GM18505 (cell line): ENCODE data around the gene CFAP73.
A peak's percentile ranks its signal among the peaks of the same experiment; 100 is the strongest.

Source experiments
- ATAC-seq: cut with Tn5 transposase; IDR thresholded peaks from one replicate; pipeline ENCODE4 v1.9.1; 2021; ENCODE audit not compliant: unreplicated experiment
- POLR2A ChIP-seq: IDR thresholded peaks from 4 replicates; pipeline ENCODE4 v1.6.1; 2011; ENCODE audit warnings: borderline replicate concordance; ENCODE audit not compliant: insufficient read depth, insufficient read length; ENCODE audit errors: extremely low read depth

The CFAP73 gene

GRCh38 chr12:113142173-113142885 lies 7.2 kb upstream of the CFAP73 start:
- no peak for ATAC-seq
- no peak for TF ChIP-seq POLR2A

GRCh38 chr12:113142886-113143332 lies 6.6 kb upstream of the CFAP73 start:
- no peak for TF ChIP-seq POLR2A

GRCh38 chr12:113143959-113144358 lies 5.6 kb upstream of the CFAP73 start:
- TF ChIP-seq POLR2A = no peak
- ATAC-seq = no peak

More at GRCh38 chr12:113142886-113143332, 6.6 kb upstream of the CFAP73 start:
- ATAC-seq = no peak

GRCh38 chr12:113144806-113145205 lies 4.7 kb upstream of the CFAP73 start:
- no peak for TF ChIP-seq POLR2A
- no peak for ATAC-seq

- no peak for TF ChIP-seq POLR2A
- ATAC-seq = no peak
These were observed 3.6 kb upstream of the CFAP73 start for GRCh38 chr12:113145720-113146551.

- no peak for ATAC-seq
- no peak for TF ChIP-seq POLR2A
These were observed 2.5 kb upstream of the CFAP73 start for GRCh38 chr12:113146999-113147398.

- no peak for TF ChIP-seq POLR2A
- ATAC-seq = no peak
These were observed 2.1 kb downstream of the CFAP73 start for GRCh38 chr12:113151655-113152054.

- no peak for ATAC-seq
- TF ChIP-seq POLR2A = no peak
These were observed 2.8 kb downstream of the CFAP73 start for GRCh38 chr12:113152196-113152834.

GRCh38 chr12:113152835-113153814 lies 3.6 kb downstream of the CFAP73 start:
- ATAC-seq = peak; percentile 54

GRCh38 chr12:113154351-113154973 lies 4.9 kb downstream of the CFAP73 start:
- ATAC-seq = no peak
- TF ChIP-seq POLR2A = no peak

More at GRCh38 chr12:113152835-113153814, 3.6 kb downstream of the CFAP73 start:
- no peak for TF ChIP-seq POLR2A

GRCh38 chr12:113155060-113155459 lies 5.5 kb downstream of the CFAP73 start:
- no peak for ATAC-seq
- no peak for TF ChIP-seq POLR2A

- no peak for TF ChIP-seq POLR2A
- ATAC-seq = no peak
These were observed 6.1 kb downstream of the CFAP73 start for GRCh38 chr12:113155646-113156045.
